Mucosa of stomach (tissue), 1 donor: Measurements from ENCODE around the gene DLX3.

ENCODE experiments used
- H3K27me3 ChIP-seq: one replicate; pipeline ENCODE4 v1.7.0; 2013; ENCODE audit warnings: mild to moderate bottlenecking, low read length; ENCODE audit not compliant: control insufficient read depth, insufficient read depth
- H3K36me3 ChIP-seq: one replicate; pipeline ENCODE4 v1.7.0; 2013; ENCODE audit warnings: low read length; ENCODE audit not compliant: control insufficient read depth, insufficient read depth
- H3K4me1 ChIP-seq: one replicate; pipeline ENCODE4 v1.7.0; 2013; ENCODE audit warnings: mild to moderate bottlenecking, low read length; ENCODE audit not compliant: control insufficient read depth, insufficient read depth
- H3K4me3 ChIP-seq: one replicate; pipeline ENCODE4 v1.7.0; 2013; ENCODE audit warnings: low read length
- H3K9ac ChIP-seq: one replicate; pipeline ENCODE4 v1.7.0; 2013; ENCODE audit warnings: mild to moderate bottlenecking, low read length, moderate library complexity
- H3K9me3 ChIP-seq: one replicate; pipeline ENCODE4 v1.7.0; 2013; ENCODE audit warnings: mild to moderate bottlenecking, low read length, moderate library complexity; ENCODE audit not compliant: control insufficient read depth
- donor health status: Pancreatic carcinoma.

The DLX3 gene

DNA sequence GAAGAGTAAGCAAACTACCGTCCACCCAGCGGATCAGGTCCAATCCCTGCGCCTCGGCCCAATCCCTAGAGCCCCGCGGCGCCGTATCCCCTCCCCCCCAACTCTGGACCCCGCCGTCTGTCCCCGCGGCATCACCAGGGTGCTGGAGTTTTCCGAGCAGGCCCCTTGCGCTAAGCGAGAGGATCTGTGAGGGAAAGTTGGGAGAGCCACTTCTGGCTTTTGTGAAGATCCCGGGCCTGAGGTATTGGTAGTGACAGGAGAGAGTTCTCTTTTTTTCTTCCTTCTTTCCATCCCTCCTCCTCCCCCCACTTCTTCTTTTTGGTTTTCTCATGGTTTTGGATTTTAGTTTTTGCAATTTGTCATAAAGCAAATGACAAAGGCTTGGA, 29.5 kb downstream of the DLX3 start:
- H3K9me3 ChIP-seq = no peaks in the 10 kb centered on the region
- no peak overlapping the region for H3K4me3 ChIP-seq
- peaks cover 10% of the 10 kb centered on the region for H3K4me1 ChIP-seq
- no peaks in the 10 kb centered on the region for H3K36me3 ChIP-seq
- no peak overlapping the region for H3K9ac ChIP-seq
- peaks cover 87% of the 10 kb centered on the region for H3K27me3 ChIP-seq

DNA sequence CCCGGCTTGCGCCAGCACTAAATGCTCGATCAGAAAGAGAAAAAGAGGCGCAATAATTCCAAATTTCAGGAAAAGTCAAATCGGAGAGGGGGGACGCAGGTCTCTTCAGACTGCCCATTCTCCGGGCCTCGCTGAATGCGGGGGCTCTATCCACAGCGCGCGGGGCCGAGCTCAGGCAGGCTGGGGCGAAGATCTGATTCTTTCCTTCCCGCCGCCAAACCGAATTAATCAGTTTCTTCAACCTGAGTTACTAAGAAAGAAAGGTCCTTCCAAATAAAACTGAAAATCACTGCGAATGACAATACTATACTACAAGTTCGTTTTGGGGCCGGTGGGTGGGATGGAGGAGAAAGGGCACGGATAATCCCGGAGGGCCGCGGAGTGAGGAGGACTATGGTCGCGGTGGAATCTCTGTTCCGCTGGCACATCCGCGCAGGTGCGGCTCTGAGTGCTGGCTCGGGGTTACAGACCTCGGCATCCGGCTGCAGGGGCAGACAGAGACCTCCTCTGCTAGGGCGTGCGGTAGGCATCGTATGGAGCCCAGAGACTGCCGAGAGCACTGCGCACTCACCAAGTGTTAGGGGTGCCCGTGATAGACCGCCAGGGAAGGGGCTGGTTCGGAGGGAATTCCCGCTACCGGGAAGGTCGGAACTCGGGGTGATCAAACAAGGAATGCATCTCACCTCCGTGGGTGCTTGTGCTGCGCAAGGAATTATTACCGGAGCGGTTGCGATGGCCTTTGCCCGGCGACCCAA, 30.1 kb downstream of the DLX3 start:
- no peaks in the 10 kb centered on the region for H3K36me3 ChIP-seq
- H3K4me1 ChIP-seq = peaks cover 10% of the 10 kb centered on the region
- H3K4me3 ChIP-seq = no peak overlapping the region
- H3K9ac ChIP-seq = no peak overlapping the region
- peaks cover 81% of the 10 kb centered on the region for H3K27me3 ChIP-seq
- H3K9me3 ChIP-seq = no peaks in the 10 kb centered on the region

DNA sequence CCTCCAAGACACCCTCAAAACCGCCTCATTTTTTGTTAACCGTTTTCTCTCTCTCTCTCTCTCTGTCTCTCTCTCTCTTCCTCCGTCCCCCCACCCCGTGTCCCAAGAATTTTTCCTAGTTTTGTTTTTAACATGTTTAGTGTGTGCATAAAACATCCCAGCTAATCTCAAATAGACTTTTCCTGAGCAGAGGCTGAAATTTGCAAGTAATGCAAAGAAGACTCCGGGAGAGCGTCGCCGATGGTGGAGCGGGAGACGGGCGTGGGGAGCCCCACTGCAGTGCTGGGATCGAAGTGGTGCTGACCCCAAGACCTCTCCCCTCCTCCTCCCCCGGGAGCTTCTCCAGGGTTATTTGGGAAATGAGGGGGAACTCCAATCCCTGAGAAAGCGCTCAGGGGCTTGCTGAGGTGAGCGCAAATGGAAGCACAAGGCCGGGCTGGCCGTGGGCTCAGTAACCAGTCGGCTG, 30.7 kb downstream of the DLX3 start:
- Histone ChIP-seq H3K9me3 (no peaks in the 10 kb centered on the region), H3K4me3 (no peak overlapping the region), H3K4me1 (peaks cover 8% of the 10 kb centered on the region), H3K36me3 (no peaks in the 10 kb centered on the region), H3K9ac (no peak overlapping the region), H3K27me3 (peaks cover 76% of the 10 kb centered on the region)

DNA sequence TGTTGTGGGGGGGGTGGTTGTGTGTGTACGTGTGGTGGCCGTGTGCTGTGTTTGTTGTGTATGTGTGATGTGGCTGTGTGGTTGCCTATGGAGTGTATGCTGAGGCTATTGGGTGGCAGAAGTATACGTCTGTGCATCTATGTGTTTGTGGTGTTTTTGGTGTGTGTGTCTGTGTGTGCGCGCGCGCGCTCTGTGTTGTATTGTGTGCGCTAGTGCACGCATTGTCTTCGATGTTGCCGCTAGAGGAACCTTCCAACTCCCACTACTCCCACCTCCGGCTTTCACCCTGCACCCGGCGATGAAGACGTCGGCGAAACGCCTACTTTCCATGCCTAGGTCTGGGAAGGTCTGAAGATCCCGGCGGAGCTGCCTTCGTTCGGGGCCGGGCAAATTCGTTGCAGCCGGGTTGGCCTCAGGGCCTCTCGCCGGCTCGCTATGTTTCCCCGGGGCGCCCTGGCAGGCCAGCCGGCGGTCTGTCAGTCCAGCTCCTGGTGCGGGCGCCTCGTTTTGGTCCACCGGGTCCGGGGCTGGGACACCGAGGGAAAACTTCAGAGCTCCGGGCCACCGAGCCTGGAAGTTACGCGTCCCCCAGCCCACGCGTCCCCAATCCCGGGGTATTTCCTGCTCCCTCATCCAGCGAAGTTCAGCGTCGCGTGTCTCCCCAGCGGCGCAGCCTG, 31.3 kb downstream of the DLX3 start:
- Histone ChIP-seq H3K36me3 (no peaks in the 10 kb centered on the region), H3K4me3 (no peak overlapping the region), H3K4me1 (peaks cover 2% of the 10 kb centered on the region), H3K9me3 (no peaks in the 10 kb centered on the region), H3K27me3 (peaks cover 70% of the 10 kb centered on the region), H3K9ac (no peak overlapping the region)

DNA sequence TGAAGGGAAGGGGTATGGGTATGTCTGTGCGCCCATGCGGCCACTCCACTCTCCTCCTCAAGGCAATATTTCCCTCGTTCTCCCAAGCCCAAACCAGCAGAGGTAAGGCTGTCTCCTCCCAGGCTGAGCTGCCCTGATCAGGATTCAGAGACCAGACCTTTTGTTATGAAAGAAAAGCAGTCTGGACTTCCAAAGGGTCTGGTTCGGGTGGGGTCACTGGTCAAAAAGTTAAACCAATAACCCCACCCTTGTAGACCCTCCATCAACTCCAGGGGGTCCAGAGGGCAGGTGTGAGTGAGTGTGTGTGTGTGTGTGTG, 31.8 kb downstream of the DLX3 start:
- Histone ChIP-seq H3K4me1 (no peaks in the 10 kb centered on the region), H3K4me3 (no peak overlapping the region), H3K27me3 (peaks cover 65% of the 10 kb centered on the region), H3K9me3 (no peaks in the 10 kb centered on the region), H3K9ac (no peak overlapping the region), H3K36me3 (no peaks in the 10 kb centered on the region)

DNA sequence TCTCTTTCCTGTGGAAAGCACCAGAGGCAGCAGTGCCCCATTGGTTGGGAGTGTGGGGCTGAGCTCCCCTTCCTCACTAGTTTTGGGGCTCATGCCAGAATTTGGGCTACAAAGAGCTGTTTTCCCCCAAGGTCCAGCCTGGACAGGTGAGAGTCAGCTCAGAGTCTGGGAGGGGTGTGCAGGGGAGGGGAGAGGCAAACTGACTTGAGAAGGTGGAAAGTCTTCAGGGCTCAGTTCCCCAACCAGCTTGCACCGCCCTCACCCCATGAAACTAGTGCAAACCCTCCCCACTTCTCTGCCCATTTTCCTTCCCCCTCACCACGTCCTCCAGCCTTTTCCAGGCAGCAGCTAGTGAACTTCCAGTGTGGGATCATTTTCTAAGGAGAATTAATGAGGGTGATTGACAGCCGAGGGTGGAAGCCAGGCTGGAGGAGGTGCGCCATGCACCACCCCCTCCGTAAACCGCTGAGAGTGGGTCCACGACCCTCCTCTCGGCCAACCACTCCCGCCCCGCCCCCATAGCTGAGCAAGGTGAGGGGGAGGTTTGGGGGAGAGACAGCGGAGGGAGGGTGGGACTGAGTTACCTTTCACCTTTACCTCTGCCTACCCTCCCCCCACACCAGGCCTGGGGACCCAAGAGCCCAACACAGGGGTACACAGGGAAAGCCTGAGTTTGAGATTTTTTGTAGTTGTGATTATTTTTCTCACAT, 32.3 kb downstream of the DLX3 start:
- Histone ChIP-seq H3K9me3 (no peaks in the 10 kb centered on the region), H3K4me3 (no peak overlapping the region), H3K27me3 (peaks cover 60% of the 10 kb centered on the region), H3K4me1 (no peaks in the 10 kb centered on the region), H3K36me3 (no peaks in the 10 kb centered on the region), H3K9ac (no peak overlapping the region)

DNA sequence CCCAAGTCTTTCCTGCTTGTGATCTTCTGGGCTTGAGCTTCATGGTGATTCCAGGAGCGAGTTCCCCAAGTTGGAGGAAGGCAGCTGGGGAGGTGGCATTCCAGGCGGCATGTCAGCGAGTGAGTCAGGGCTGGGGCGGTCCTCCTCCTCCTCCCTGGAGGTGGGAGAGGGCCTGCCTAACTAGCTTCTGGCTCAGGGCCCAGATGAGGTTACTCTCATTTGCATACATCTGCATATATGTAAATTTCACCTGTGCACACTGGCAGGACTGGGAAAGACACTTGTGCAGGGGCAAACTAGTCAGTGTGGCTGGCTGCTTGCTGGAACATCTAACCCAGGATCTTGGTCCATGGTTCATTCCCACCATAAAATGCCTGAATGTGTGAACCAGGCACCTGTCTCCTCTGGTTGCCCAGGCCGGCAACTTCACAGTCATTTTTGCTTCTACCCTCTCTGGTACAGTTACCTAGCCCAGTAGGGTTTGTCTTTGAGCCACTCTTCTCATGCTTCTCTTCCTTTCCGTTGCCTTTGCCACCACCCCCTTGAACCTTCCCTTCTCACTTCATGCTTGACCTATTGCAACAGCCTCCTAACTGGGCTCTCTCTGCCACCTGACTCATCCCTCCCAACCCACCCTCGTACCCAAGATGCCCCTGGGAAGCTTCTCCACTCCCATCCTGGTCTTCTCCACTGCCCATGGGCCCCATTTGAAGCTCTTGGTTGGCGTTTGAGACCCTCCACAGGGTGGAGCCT, 35.7 kb downstream of the DLX3 start:
- no peak overlapping the region for H3K4me3 ChIP-seq
- H3K36me3 ChIP-seq = no peaks in the 10 kb centered on the region
- H3K27me3 ChIP-seq = peaks cover 32% of the 10 kb centered on the region
- no peaks in the 10 kb centered on the region for H3K9me3 ChIP-seq
- H3K9ac ChIP-seq = no peak overlapping the region
- no peaks in the 10 kb centered on the region for H3K4me1 ChIP-seq

DNA sequence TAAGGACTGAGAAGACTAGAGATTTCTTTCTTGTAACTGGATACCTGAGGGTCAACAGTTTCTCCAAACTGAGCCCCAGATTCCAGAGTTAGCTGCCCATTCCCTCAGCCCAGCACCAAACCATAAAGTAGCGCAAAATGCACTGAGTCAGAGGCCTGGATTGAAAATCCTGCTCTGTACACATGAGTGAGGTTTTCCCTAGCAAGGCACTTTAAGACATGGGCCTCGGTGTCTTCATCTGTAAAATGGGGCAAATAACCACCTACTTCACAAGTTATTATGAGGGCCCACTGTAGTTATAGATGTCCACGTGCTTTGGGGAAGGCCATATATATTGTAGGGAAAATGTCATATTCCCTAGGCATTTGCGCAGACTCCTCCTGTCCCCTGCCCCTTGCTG, 36.3 kb downstream of the DLX3 start:
- H3K36me3 ChIP-seq = no peaks in the 10 kb centered on the region
- no peaks in the 10 kb centered on the region for H3K4me1 ChIP-seq
- H3K27me3 ChIP-seq = peaks cover 26% of the 10 kb centered on the region
- no peaks in the 10 kb centered on the region for H3K9me3 ChIP-seq
- no peak overlapping the region for H3K9ac ChIP-seq
- H3K4me3 ChIP-seq = no peak overlapping the region

DNA sequence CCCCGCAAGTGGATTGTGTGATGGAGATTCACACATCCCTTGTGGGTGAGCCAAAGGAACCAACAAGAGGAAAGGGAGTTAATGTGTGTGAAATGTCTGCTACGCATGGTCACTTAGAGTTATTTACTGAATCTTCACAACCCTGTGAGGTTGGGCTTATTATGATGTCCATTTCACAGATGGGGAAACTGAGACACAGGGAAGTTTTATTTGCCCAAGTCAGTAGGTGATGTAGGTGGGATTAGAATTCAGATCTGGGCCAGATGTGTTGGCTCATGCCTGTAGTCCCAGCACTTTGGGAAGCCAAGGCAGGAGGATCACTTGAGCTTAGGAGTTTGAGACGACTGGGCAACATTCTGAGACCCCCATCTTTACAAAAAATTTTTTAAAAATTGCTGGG, 37.7 kb downstream of the DLX3 start:
- H3K9ac ChIP-seq = no peak overlapping the region
- no peak overlapping the region for H3K4me3 ChIP-seq
- no peaks in the 10 kb centered on the region for H3K4me1 ChIP-seq
- H3K27me3 ChIP-seq = peaks cover 17% of the 10 kb centered on the region
- H3K36me3 ChIP-seq = no peaks in the 10 kb centered on the region
- no peaks in the 10 kb centered on the region for H3K9me3 ChIP-seq

DNA sequence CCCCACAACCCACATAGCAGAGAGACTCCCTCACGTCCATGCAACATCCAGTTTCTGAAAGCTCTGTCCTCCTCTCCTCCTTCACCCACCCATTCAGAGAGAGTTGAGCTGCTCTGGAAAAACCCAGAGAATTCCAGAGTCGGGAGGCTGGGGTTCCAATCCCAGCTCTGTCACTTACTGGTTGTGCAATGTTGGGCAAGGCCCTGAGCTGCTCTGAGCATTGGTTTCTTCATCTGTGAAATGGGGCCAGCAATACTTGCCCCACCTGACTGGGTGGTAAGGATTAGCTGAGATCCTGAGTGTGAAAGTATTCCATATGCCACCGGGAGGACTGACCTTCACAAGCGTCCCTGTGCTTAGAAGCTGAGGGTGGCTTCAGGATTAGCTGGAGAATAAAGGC, 38.2 kb downstream of the DLX3 start:
- no peak overlapping the region for H3K4me3 ChIP-seq
- no peak overlapping the region for H3K9ac ChIP-seq
- H3K27me3 ChIP-seq = peaks cover 19% of the 10 kb centered on the region
- no peaks in the 10 kb centered on the region for H3K9me3 ChIP-seq
- no peaks in the 10 kb centered on the region for H3K4me1 ChIP-seq
- no peaks in the 10 kb centered on the region for H3K36me3 ChIP-seq

DNA sequence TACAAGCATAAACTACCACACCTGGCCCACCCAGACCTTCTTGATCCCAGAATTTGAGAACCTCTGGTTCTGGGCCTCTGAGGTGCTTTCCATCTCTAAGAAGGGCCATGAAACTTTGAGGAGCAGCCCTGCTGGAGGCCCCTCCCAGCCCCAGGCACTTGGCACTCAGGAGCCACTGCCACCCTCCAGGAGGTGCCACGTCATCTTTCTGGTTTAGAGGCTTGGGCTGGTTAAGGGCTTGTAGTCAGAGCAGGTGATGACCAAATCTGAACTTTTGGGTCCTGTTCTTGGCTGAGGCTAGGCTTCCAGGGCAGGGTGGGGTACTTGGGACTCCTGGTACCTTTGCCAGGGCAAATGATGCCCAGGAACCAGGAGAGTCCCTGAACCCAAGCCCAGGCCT, 39.9 kb downstream of the DLX3 start:
- peaks cover 24% of the 10 kb centered on the region for H3K27me3 ChIP-seq
- H3K9me3 ChIP-seq = no peaks in the 10 kb centered on the region
- no peak overlapping the region for H3K4me3 ChIP-seq
- H3K4me1 ChIP-seq = no peaks in the 10 kb centered on the region
- H3K36me3 ChIP-seq = no peaks in the 10 kb centered on the region
- H3K9ac ChIP-seq = no peak overlapping the region
